ENCODE results near the gene ERP29.

ERP29 gene

GRCh38 chr12:112049351-112049750, 36.1 kb downstream of the ERP29 start:
- no peak for DNase-seq

GRCh38 chr12:112061137-112061536, 47.9 kb downstream of the ERP29 start:
- DNase-seq: no peak

GRCh38 chr12:112063273-112063672, 50.0 kb downstream of the ERP29 start:
- DNase-seq: no peak

GRCh38 chr12:112066566-112066965, 53.3 kb downstream of the ERP29 start:
- DNase-seq: no peak
